Measurements from ENCODE around the gene KANK2.

KANK2 gene

DNA sequence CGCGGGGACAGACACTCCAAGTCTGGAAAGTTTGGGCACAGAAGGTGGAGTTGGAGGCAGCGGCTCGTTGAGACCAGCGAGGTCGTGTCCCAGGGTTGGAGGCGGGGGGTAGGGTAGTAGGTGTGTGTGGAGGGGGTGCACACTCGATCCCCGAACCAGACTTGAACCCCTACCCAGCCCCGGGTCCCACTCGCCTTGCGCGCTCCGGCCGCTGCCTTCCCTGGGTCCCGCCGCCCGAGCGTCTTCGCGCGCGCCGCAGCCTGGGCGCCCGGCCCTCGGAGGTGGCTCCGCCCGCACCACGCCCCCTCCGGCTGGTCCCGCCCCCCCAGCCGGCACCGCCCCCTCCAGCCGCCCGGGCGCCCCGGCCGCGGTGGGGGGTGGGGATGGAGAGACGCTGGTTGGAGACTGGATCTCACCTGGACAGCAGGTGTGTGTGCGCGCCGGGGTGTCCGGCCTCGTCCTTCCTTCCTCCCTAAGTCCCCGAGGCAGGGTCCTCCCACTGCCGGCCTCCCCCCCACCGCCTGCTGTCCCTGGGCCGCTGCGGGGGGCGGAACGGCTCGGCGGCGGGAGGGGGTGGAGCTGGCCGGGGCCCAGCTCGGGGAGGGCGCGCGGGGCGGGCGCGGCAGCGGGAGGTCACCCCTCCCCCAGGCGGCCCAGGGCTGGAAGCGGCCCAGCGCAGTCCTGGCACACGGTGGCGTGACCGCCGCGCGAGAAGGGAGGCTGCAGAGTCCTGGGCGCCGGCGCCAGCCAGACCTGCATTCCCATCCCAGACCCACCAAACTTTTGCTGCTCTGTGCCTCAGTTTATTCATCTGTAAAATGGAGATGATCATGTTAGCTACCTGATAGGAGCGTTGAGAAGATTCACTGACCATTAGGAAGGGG lies at the start of gene KANK2:
TSS of gene KANK2 (minus strand) at position 255 of the 884 bp plus-strand sequence. CDS start 3,034 bp downstream, outside the sequence.
- peak in 53 of 56 donors; percentile 18 to 92 (median 74) for DNase-seq

DNA sequence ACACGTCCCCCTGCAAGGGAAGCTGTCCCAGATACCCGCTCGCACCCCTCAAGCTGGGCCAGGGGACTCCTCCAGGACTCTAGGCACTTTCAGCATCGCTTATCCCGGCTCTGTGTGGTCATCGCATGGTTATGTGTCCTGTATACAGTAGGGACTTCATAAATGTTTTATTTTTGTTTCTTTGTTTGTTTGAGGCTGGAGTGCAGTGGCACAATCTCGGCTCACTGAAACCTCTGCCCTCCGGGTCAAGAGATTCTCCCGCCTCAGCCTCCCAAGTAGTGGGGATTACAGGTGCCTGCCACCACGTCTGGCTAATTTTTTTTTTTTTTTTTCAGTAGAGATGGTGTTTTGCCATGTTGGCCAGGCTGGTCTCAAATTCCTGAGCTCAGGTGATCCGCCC lies 49.6 kb upstream of the KANK2 start:
- no peak for DNase-seq

DNA sequence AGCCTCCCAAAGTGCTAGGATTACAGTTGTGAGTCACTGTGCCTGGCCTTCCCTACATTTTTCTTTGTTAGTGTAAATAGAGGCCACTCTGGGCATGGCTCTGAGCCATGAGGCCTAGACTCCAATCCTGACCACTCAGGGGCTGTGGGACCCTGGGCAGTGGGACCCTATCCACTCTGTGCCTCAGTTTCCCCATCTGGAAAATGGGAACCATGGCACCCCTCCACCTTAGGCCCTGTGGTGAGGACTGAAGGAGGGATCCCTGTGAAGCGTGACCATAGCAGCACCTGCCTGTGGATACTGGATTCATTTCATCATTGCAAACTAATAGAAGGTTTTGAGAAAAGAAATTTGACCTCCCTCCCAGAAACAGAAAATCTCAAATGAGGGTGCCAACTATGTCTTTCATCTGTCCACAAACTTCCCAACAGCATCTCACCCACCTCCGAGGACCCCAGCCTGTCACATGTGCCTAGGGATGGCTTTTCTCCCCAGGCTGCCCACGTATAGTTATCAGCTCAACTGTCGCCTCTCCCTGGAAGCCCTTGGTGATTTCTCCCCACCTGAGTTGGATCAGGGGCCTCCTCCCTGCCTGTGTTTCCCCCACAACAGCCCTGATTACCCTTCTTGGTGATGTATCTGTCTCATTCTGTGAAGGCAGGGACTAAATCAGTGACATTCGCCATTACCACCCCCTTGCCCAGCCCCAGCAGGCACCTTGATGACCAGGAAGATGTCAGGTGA lies 47.7 kb upstream of the KANK2 start:
- DNase-seq = no peak

DNA sequence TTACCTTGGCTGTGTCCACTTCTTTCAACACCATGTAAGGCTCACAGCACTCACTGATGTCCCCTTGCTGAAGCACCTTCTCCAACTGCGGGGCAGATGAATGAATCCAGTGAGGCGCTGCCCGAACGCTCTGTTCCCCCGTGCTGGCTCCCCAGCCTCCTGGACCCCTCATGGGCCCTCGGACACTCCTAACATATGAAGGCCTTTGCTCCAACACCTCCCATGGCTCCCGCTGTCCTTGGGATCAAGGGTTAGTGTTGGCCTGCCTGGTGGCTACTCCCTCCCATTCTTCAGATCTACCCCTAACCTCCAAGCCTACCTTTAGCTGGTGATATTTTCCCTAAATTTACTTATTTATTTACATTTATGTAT lies 46.4 kb upstream of the KANK2 start:
- DNase-seq = no peak

DNA sequence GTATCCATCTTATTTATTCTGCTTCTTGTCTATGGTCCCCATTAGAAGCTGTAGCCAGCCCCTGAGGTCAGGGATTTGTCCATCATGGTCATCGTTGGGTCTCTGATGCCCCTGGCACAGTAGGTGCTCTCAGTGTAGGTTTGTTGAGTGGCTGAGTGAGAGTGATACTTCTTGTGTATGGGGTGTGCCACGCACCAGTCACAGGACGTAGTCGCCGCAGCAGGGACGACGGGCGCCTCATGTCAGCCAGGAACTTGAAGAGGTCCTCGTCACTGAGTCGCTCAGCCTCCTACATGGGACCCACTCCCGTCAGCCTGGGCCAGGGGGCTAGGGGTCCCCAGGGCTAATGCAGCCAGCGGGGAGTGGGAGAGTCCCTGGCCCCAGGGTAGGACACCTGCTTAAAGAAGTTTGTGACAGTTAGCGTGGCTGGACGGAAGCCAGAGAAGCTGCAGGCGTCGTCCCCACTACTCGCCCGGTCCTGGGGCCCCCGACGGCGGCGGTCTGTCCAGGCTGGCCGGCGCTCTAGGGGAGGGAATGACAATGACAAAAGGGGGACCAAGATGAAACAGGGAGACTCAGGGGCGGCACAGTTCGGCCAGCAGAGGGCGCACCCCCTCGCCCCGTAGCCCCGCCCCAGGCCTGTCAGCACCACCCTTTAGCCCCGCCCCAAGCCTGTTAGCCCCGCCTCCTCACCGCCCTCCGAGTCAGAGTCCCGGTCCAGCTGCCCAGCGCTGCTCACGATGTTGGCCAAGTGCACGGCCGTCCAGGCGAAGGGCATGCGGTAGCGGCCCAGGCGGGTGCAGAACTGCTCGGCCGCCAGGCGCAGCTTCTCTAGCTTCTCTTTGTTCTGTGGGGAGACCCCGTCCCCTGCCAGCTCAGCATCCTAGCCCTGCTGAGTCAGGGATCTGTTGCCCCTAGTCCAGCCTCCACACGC lies 45.8 kb upstream of the KANK2 start:
- DNase-seq = peak in 55 of 56 donors; percentile 20 to 93 (median 77)

DNA sequence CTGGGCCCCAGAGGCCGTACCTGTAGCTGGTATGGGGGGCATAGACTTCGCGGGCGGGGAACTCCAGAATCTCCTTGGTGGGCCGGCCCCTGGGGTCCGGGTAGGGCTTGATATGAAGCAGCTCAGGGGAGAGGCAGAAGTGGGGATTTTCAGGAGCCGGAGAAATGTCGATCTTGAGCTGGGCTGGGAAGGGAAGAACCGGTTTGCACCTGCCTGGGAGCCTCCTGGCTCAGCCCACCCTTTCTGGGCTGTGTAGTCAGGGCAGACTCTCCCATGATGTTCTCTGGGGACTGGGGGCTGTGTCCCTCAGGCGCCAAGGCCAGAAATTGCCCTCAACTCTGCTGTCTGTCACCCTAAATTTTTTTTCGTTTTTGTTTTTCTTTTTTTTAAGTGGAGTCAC lies 44.7 kb upstream of the KANK2 start:
- DNase-seq = no peak

DNA sequence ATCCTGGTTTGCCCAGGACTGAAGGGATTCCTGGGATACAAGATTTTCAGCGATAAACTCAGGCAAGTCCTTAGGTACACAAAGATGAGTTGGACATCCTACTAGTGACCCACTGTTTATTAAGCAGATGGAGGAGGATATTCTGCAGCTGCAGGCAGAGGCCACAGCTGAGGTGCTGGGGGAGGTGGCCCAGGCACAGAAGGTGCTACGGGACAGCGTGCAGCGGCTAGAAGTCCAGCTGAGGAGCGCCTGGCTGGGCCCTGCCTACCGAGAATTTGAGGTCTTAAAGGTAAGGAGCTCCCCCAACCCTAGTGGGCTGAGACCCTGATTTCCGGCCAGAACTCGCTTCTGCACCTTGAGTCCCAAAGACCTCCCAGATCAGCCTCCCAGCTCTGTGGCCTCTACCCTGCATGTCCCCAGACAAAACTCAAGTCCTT lies 42.7 kb upstream of the KANK2 start:
- DNase-seq = no peak

DNA sequence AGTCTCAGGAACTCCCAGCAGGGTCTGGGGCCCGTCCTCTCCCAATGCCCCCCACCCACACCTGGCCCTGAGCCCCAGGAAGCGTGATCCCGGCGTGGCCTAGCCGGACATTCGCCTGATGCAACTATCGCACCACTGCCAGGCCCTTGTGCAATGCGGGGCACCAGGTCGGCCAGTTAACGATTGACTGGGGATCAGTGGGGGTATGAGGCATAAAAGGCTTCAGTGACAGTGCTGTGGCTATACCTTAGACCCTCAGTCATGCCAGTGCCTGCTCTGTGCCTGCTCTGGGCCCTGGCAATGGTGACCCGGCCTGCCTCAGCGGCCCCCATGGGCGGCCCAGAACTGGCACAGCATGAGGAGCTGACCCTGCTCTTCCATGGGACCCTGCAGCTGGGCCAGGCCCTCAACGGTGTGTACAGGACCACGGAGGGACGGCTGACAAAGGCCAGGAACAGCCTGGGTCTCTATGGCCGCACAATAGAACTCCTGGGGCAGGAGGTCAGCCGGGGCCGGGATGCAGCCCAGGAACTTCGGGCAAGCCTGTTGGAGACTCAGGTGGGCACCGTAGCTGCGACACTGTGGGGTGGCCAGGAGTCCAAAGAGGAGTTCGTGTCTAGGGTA lies 42.1 kb upstream of the KANK2 start, which contains the start of gene ANGPTL8:
TSS of gene ANGPTL8 (plus strand) at position 243 of the 624 bp plus-strand sequence. CDS start at position 262, 19 bp downstream.
- DNase-seq = no peak

DNA sequence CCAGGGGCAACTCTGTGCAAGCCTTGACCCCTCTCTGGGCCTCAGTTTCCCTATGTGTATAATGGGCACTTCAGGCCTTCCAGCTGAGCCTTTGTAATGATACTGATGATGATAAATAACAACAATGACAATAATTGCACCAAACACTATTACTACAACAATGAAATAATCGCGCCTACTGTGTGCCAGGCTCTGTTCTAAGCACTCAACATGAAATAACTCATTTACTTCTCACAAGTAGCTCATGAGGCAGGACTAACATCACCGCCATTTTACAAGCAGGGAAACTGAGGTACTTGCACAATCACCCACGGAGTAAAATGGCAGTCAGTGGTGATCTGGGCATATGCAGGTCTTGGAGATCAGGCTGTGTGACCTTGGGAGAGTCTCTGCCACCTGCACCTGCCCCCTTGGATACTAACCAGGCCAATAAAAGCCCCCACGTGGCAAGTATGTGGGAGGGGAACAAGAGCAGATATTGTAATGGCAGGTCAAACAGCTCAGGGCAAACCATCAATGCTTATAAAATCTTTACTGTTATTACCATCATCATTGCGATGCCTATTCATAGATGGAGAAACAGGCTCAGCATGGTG lies 41.5 kb upstream of the KANK2 start:
- no peak for DNase-seq

DNA sequence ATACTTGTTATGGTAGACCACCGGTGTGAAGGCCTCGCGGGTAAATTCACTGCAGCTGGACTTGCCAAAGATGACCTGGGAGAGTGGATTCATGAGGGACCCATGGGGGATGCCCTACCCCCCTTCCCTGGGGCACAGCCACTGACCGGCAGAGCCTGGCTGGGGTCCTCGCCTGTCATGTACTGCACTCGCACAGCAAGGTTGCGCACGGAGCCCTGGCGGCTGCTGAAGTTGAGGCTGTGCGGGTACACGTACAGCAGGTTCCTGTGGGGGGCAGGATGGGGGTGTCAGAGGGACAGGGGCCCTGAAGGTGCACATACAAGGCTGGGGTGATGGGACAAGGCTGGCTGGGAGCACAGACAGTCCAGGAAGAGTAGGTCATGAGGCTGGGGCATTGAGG lies 40.7 kb upstream of the KANK2 start:
- no peak for DNase-seq

DNA sequence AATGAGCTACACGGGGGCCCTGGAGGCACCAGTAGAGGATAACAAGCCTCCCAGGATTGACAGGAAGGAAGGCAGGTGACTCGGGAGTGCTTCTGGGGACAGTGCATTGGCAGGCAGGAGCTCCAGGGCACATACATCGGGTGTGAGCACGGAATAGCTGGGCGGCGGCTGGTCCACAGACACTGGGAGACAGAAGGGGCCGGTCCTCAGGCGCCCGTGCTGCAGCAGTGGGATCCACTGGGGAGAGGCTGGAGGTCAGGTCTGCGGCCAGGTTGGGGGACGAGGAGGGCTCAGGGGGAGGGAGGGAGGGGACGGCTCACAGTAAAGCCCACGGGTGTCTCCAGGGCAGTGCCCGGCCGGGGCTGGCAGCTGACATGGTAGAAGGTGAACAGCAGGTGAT lies 40.0 kb upstream of the KANK2 start:
- DNase-seq = no peak

DNA sequence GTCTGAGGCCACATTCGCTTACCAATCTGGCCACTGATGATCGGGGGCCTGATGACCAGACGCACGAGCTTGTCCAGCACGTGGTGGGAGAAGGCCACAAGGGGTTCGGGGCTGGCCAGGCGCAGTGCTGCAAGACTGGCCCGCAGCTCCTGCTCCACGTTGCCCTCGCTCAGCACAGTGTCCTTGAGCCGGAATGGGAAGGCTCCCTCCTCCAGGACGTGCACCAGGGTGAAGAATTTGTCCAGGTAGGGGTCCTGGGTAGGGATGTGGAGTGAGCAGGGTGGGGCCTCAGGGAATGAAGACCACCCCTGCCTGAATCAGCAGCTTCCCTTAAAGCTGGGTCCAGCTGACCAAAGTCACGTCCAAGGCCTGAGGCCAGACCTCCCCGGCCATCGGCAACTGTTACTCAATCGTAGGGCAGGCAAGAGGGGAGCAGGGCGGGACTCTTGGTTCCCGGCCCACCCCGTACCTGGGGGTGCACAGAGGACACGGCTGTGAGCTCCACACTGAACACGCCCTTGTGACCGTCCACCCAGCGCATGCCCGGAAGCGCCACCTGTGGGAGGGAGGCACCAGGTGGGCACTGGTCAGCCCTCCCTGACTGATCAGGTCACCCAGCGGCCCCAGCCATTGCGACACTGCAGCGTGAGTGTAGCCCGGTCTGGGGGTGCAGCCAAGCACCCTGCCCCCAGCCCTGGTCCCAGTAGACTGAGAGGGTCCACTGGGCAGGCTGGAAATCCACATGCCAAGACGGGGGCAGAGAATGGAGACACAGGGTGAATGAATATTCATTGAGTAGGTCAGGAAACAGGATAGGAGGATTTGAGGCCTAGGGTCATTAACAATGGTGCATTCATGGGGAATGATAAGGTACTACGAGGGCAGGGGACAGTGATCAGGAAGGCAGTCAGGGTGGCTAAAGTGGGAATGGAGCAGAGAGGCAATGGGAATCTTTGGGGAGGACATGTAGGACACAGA lies 39.3 kb upstream of the KANK2 start:
- no peak for DNase-seq

DNA sequence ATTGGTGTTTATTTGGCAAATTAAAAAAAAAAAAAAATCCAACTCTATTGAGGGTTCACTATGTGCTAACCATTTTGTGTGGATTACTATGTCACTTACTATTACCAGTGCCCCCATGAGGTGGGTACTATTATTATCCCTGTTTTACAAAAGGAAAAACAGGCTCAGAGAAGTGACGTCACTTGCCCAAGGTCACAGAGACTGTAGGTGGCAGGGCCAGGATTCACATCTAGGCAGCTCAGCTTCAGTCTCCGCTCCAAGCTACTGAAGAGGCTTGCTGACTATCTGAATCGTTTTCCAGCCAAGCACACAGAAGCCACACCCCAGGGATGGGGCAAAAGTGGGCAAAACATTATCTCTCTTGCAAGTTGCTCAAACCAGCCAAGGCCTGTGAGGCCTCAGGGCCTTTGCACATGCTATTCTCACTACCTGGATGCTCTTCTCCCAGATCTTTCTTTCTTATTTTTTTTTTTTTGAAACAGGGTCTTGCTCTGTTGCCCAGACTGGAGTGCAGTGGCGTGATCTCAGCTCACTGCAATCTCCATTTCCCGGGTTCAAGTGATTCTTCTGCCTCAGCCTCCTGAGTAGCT lies 37.2 kb upstream of the KANK2 start:
- no peak for DNase-seq

DNA sequence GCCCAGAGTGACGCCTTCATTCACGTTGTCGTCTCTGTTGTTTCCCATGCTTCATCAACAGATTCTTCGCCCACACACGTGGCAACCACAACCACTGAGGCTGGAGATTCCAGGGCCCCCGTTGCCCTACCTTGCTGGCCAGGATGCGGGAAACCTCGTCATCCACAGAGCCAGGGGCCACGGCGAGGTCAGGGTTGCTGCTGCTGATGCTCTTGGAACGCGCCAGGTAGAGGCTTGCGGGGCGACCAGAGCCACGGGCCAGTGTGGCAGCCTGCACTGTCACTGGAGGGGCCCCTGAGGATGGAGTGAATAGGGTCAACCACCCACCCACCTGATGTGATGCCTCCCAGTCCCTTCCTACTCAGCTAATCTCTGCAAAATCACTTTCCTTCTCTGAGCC lies 35.7 kb upstream of the KANK2 start:
- DNase-seq = no peak

DNA sequence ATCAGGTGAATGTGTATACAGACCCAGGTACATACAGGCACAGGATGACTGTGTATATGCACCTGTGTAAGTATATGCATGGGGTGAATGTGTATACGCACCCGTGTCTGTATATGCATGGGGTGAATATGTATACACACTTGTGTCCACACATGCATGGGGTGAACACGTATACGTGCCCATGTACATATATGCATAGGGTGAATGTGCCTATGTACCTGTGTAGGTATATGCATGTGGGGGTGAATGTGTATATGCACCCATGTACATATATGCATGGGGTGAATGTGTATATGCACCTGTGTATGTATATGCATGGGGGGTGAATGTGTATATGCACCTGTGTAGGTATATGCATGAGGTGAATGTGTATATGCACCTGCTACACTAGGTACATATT lies 35.2 kb upstream of the KANK2 start:
- no peak for DNase-seq

DNA sequence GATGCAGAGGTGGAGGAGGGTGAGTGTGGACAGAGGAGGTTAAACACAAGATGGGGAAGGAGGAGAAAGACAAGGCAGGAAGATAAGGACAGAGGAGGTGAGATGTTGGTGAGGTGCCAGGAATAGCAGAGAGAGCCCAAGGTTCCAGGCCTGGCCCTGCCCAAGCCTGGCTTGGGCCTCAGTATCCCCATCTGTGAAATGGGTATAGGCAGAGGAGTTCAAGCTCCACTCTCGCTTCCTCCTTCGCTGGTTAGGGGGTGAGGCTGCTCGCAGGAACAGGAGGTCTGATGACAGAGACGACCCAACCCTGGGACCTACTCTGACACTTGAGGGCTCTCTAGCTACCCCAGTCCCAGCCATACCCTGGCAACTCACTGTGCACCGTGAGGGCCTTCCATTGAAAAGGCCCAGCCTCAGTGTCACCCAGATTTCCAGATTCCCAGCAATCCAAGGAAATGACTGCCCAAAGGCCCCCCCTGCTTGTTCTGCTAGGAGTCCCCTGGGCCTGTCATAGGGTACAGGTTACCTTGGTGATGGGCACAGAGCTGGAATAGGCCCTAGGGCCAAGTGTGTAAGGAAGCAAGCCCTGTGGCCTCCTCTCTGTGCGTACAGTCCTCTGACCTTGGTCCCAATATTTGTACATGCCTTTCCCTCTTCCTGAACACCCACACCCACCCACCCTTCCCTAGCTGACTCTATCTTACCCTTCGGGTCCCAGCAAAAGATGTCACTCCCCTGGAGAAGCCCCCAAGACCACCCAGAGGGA lies 33.5 kb upstream of the KANK2 start:
- no peak for DNase-seq

DNA sequence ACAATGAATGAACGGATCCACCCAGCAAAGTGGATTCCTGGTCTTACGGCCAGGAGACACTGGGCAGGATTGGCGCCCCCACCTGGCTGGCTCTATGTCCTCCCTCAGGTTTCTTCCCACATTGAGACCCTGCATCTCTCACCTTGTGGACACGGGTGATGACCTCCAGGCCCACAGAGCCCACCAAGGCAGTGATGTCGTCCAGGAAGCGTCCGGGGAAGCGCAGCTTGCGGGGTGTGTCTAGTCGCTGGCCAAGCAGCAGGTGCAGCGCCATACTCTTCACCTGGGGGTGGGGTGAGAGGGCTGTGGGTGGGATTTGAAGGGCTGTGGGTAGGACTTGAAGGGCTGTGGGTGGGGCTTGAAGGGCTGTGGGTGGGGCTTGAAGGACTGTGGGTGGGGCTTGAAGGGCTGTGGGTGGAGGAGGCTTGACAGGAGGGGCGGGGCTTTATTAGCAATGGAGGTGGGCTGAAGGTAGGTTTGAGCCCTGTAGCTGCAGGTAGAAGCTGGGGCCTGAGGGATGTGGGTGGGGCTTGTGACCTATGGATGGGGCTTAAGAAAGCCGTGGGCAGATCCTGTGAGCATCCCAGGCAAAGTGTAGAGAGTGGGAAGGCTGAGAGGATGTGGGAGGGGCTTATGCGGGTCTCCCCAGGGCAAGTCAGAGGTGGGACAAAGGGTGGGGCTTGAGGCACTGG lies 30.0 kb upstream of the KANK2 start:
- DNase-seq = peak in 1 of 56 donors; percentile 6

All from amygdala (tissue), 56 donors.